ENCODE data around the gene JAM3. TPM values are rescaled to one million over a fixed set of nuclear protein-coding genes. Genes with fewer than 3 reads are reported as not detected.

JAM3 gene
- total and polyA plus RNA-seq, 9 of the 15 experiments (the other 6 are each of a cell fraction or from before 2014, with no cell fraction given) = 0.22 to 0.76 (median 0.40) TPM

DNA sequence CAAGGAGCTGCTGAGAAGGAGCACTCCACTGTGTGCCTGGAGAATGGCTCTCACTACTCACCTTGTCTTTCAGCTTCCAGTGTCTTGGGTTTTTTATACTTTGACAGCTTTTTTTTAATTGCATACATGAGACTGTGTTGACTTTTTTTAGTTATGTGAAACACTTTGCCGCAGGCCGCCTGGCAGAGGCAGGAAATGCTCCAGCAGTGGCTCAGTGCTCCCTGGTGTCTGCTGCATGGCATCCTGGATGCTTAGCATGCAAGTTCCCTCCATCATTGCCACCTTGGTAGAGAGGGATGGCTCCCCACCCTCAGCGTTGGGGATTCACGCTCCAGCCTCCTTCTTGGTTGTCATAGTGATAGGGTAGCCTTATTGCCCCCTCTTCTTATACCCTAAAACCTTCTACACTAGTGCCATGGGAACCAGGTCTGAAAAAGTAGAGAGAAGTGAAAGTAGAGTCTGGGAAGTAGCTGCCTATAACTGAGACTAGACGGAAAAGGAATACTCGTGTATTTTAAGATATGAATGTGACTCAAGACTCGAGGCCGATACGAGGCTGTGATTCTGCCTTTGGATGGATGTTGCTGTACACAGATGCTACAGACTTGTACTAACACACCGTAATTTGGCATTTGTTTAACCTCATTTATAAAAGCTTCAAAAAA is 82.3 kb downstream of the JAM3 start:
- H3K79me2 ChIP-seq (ENCODE audit: control insufficient read depth, insufficient read depth, low read length) = no peaks in the 10 kb centered on the region
- H3K9me3 ChIP-seq (replicated peaks; ENCODE audit: control insufficient read depth, insufficient read depth, low read depth, low read length) = no peaks in the 10 kb centered on the region
- H3K4me2 ChIP-seq (ENCODE audit: insufficient read depth, low read length) = no peak overlapping the region
- DNase-seq (ENCODE audit: extremely low read depth in 1 of 4, low spot score in 3 of 4) (no peak), ATAC-seq (no peak), FAIRE-seq (no peak)
- in situ Hi-C loops (cut with MboI) (no loop called here), intact Hi-C loops (cut with micrococcal nuclease) (no loop called here)
- ChIA-PET POLR2A (interaction anchor here (1.1 to 1.2 kb wide), 2 partner anchors 13 to 88 kb away, joined by 3 to 4 read pairs; no protein-coding TSS in a partner anchor), CTCF (ENCODE audit: low intra/inter-chr PET ratio) (no interaction called here)
- TF ChIP-seq, protein P1, sequence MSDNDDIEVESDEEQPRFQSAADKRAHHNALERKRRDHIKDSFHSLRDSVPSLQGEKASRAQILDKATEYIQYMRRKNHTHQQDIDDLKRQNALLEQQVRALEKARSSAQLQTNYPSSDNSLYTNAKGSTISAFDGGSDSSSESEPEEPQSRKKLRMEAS (CRISPR knock-in tag; IDR thresholded peaks at IDR 0.05) = no peak
- TF ChIP-seq FOXM1 (IDR thresholded peaks at IDR 0.05; ENCODE audit: low read depth) (no peak), FOXM1 (CRISPR knock-in tag; IDR thresholded peaks at IDR 0.05; ENCODE audit: low read depth) (no peak), MAFG (tag; conservative IDR thresholded peaks at IDR 0.05) (no peak), ZNF444 (CRISPR knock-in tag; IDR thresholded peaks at IDR 0.05) (no peak), EP300 (IDR thresholded peaks at IDR 0.05; ENCODE audit: low read length) (no peak), KAT7 (CRISPR knock-in tag; IDR thresholded peaks at IDR 0.05; ENCODE audit: borderline replicate concordance) (no peak), TAF7 (tag; IDR thresholded peaks at IDR 0.05) (no peak), POLR3A (IDR thresholded peaks at IDR 0.05; ENCODE audit: borderline replicate concordance, extremely low read depth, insufficient read depth, insufficient read length) (no peak), ID3 (CRISPR knock-in tag; IDR thresholded peaks at IDR 0.05) (no peak), ID3 (tag; IDR thresholded peaks at IDR 0.05) (no peak), MECOM (CRISPR knock-in tag; IDR thresholded peaks at IDR 0.05) (no peak), CHCHD3 (CRISPR knock-in tag; IDR thresholded peaks at IDR 0.05) (no peak), ARNT (IDR thresholded peaks at IDR 0.05) (no peak), ZNF551 (CRISPR knock-in tag; IDR thresholded peaks at IDR 0.05) (no peak), ZFP1 (CRISPR knock-in tag; IDR thresholded peaks at IDR 0.05) (no peak), CBFA2T2 (conservative IDR thresholded peaks at IDR 0.05) (no peak), TAL1 (IDR thresholded peaks at IDR 0.05) (no peak)
- TF ChIP-seq, protein P2, sequence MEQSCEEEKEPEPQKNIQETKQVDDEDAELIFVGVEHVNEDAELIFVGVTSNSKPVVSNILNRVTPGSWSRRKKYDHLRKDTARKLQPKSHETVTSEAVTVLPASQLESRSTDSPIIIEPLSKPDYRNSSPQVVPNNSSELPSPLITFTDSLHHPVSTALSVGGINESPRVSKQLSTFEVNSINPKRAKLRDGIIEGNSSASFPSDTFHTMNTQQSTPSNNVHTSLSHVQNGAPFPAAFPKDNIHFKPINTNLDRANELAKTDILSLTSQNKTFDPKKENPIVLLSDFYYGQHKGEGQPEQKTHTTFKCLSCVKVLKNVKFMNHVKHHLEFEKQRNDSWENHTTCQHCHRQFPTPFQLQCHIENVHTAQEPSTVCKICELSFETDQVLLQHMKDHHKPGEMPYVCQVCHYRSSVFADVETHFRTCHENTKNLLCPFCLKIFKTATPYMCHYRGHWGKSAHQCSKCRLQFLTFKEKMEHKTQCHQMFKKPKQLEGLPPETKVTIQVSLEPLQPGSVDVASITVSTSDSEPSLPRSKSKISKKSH (CRISPR knock-in tag; IDR thresholded peaks at IDR 0.05) = no peak
- TF ChIP-seq, protein P3, sequence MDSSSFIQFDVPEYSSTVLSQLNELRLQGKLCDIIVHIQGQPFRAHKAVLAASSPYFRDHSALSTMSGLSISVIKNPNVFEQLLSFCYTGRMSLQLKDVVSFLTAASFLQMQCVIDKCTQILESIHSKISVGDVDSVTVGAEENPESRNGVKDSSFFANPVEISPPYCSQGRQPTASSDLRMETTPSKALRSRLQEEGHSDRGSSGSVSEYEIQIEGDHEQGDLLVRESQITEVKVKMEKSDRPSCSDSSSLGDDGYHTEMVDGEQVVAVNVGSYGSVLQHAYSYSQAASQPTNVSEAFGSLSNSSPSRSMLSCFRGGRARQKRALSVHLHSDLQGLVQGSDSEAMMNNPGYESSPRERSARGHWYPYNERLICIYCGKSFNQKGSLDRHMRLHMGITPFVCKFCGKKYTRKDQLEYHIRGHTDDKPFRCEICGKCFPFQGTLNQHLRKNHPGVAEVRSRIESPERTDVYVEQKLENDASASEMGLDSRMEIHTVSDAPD (CRISPR knock-in tag; IDR thresholded peaks at IDR 0.05) = no peak
- no peaks in the 10 kb centered on the region for H3K4me1 ChIP-seq (replicated peaks in 1 of 2; ENCODE audit: control insufficient read depth in 2 of 2, insufficient read depth in 2 of 2, low read length in 2 of 2)
- H3K36me3 ChIP-seq (ENCODE audit: control insufficient read depth, insufficient read depth, low read length) = peaks cover 67% of the 10 kb centered on the region; the same call in 2 of the 3 replicates
- no peaks in the 10 kb centered on the region for H3K9me1 ChIP-seq (ENCODE audit: control insufficient read depth, insufficient read depth, low read length)
- no peak overlapping the region for H3K9ac ChIP-seq (ENCODE audit: insufficient read depth in 1 of 2, low read depth in 2 of 2, low read length in 2 of 2)
- no peak overlapping the region for H3K4me3 ChIP-seq
- H3K27ac ChIP-seq (ENCODE audit: extremely low read depth, low read depth, low read length) = no peak overlapping the region
- WGBS (ENCODE audit: insufficient coverage, low coverage, missing lambda C conversion rate) = 90% methylated on average over 10 of the region's 10 CpGs
- H3K27me3 ChIP-seq (ENCODE audit: control insufficient read depth in 2 of 2, insufficient read depth in 2 of 2, low read length in 2 of 2) = no peaks in the 10 kb centered on the region
- 0 out of 2 replicates have a peak, but pooled peaks cover 3% of the 10 kb centered on the region for H4K20me1 ChIP-seq (replicated peaks; ENCODE audit: control insufficient read depth, insufficient read depth, low read length)
- no peak overlapping the region for H2AFZ ChIP-seq (ENCODE audit: low read depth, low read length)
- BruUV-seq (replicated peaks) = no TSS peak
